ENCODE measurements around the gene SENP6.
"Not testable (repeated sequence)": the region's sequence is repeated elsewhere in the genome, so short reads cannot be mapped to it uniquely, and the experiment has no call there.

DNA sequence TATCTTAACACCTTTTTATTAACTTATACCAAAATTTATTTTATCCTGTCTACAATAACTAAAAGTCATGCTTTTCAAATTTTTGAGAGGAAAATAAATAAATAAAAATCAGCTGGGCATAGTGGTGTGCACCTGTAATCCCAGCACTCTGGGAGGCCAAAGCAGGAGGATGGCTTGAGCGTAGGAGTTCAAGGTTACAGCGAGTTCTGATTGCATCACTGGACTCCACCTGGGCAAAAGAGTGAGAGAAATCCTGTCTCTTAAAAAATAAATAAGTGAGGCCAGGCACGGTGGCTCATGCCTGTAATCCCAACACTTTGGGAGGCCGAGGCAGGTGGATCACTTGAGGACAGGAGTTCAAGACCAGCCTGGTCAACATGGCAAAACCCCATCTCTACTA lies 106.7 kb downstream of the SENP6 start:
- TF ChIP-seq, protein P1, sequence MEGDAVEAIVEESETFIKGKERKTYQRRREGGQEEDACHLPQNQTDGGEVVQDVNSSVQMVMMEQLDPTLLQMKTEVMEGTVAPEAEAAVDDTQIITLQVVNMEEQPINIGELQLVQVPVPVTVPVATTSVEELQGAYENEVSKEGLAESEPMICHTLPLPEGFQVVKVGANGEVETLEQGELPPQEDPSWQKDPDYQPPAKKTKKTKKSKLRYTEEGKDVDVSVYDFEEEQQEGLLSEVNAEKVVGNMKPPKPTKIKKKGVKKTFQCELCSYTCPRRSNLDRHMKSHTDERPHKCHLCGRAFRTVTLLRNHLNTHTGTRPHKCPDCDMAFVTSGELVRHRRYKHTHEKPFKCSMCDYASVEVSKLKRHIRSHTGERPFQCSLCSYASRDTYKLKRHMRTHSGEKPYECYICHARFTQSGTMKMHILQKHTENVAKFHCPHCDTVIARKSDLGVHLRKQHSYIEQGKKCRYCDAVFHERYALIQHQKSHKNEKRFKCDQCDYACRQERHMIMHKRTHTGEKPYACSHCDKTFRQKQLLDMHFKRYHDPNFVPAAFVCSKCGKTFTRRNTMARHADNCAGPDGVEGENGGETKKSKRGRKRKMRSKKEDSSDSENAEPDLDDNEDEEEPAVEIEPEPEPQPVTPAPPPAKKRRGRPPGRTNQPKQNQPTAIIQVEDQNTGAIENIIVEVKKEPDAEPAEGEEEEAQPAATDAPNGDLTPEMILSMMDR (IDR thresholded peaks at IDR 0.05), result not testable (repeated sequence)
- not testable (repeated sequence) for TF ChIP-seq POLR2AphosphoS5, POLR2A (IDR thresholded peaks at IDR 0.05)

Measured in prostate gland (tissue), 2 donors.